Esophagus (tissue), 2 donors: Measurements from ENCODE around the gene C1orf174. TPM values are rescaled to one million over a fixed set of nuclear protein-coding genes. Genes with fewer than 3 reads are reported as not detected.

ENCODE experiments used
- H3K27ac ChIP-seq, 2 donors: one replicate each; pipeline ENCODE4 v1.5.1; 2013; ENCODE audit warnings: low read depth in 2 of 2, mild to moderate bottlenecking in 2 of 2, inconsistent platforms in 1 of 2, low read length in 1 of 2, moderate library complexity in 1 of 2
- H3K27me3 ChIP-seq, 2 donors: one replicate each; pipeline ENCODE4 v1.6.1; 2013; ENCODE audit warnings: low read length in 2 of 2, control low read depth in 1 of 2, mild to moderate bottlenecking in 1 of 2; ENCODE audit not compliant: insufficient read depth in 2 of 2, control insufficient read depth in 1 of 2
- H3K36me3 ChIP-seq, 2 donors: one replicate each; pipeline ENCODE4 v1.6.1; 2013; ENCODE audit warnings: low read length in 1 of 2; ENCODE audit not compliant: control insufficient read depth in 2 of 2, insufficient read depth in 2 of 2
- H3K4me1 ChIP-seq, 2 donors: one replicate each; pipeline ENCODE4 v1.6.1; 2013; ENCODE audit warnings: low read length in 1 of 2; ENCODE audit not compliant: control insufficient read depth in 2 of 2, insufficient read depth in 2 of 2
- H3K4me3 ChIP-seq, 2 donors: one replicate each; pipeline ENCODE4 v1.5.1; 2013; ENCODE audit warnings: low read length in 2 of 2, mild to moderate bottlenecking in 2 of 2, low read depth in 1 of 2, moderate library complexity in 1 of 2
- H3K9me3 ChIP-seq, 2 donors: one replicate each; pipeline ENCODE4 v1.6.1; 2013; ENCODE audit warnings: mild to moderate bottlenecking in 2 of 2, low read depth in 1 of 2, low read length in 1 of 2, moderate library complexity in 1 of 2; ENCODE audit not compliant: control insufficient read depth in 2 of 2, insufficient read depth in 1 of 2
- WGBS, 2 donors: extraction: QIAGEN DNeasy Blood & Tissue Kit; methylation state at CpG; one replicate each; pipeline ENCODE4 v1.1.7; 2013; 5-methylcytosine and 5-hydroxymethylcytosine counted together
- polyA plus RNA-seq, 2 donors: library from polyadenylated mRNA; stranded (reverse); fragments of 200-250 nt; gene quantifications; one replicate each; pipeline ENCODE4 v1.2.3, GENCODE V29; 2013
- donor health status: healthy with polysubstance abuse.
- donor health status: Bipolar disorder and iron deficiency.

C1orf174 gene
- polyA plus RNA-seq, 2 donors, result 10.7 to 11.6 TPM

GRCh38 chr1:3905266-3905952, 5.3 kb upstream of the C1orf174 start:
- no peaks in the 10 kb centered on the region for H3K9me3 ChIP-seq
- H3K27ac ChIP-seq, result no peak overlapping the region
- H3K4me1 ChIP-seq, result peaks cover 0 to 2% of the 10 kb centered on the region in 2 donors
- H3K4me3 ChIP-seq, result no peak overlapping the region
- no peaks in the 10 kb centered on the region for H3K36me3 ChIP-seq
- WGBS, 2 donors, result 90 to 94% methylated on average over 19 of the region's 19 CpGs
- no peaks in the 10 kb centered on the region for H3K27me3 ChIP-seq

GRCh38 chr1:3904843-3905185, 4.7 kb upstream of the C1orf174 start:
- H3K27me3 ChIP-seq, result no peaks in the 10 kb centered on the region
- no peaks in the 10 kb centered on the region for H3K36me3 ChIP-seq
- no peaks in the 10 kb centered on the region for H3K9me3 ChIP-seq
- no peak overlapping the region for H3K4me3 ChIP-seq
- peaks cover 0 to 2% of the 10 kb centered on the region in 2 donors for H3K4me1 ChIP-seq
- H3K27ac ChIP-seq, result no peak overlapping the region
- WGBS, 2 donors, result 91 to 96% methylated on average over 4 of the region's 4 CpGs

DNA sequence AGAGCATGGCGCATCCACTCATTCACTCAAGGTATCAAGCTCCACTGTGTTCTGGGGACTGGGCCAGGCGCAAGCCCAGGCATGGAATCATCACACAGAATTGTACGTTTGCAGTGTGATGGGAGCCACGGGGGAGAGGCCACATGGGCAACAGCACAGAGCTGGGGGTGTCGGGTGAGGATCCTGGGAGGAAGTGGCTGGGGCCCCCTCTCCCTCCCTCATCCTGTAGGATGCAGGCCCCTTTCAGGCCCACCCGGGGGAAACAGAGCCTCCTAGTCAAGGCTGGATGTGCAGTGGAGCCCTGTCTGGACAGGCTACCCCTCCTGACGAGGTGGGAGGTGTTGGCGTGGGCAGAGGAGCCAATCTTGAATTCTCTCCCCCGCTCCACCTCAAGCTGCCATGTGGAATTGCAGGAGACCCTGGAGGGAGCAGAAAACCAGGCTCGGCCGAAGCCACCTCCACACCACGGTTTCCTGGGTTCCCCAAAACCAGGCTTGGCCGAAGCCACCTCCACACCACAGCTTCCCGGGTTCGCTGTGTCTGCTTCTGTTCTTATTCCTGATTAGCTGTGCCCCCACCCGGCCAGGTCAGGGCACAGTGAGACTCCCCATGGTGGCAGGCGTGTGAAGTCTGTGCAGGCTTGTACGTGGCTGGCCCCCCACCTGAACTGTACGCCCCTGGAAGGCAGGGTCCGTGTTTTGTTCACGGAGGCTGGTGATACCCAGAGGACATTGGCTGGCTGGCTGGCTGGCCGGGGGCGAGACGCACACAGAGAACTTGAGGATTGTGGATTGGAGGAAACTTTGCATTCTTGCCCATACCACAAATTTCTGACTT, 4.2 kb upstream of the C1orf174 start:
- WGBS, 2 donors, result 79 to 84% methylated on average over 24 of the region's 24 CpGs
- no peak overlapping the region for H3K27ac ChIP-seq
- no peaks in the 10 kb centered on the region for H3K27me3 ChIP-seq
- peaks cover 0 to 4% of the 10 kb centered on the region in 2 donors for H3K4me1 ChIP-seq
- no peaks in the 10 kb centered on the region for H3K36me3 ChIP-seq
- H3K9me3 ChIP-seq, result no peaks in the 10 kb centered on the region
- no peak overlapping the region for H3K4me3 ChIP-seq

GRCh38 chr1:3903141-3904005, 3.3 kb upstream of the C1orf174 start:
- Histone ChIP-seq H3K27ac (peak overlapping the region in 1 of 2 donors; percentile 18), H3K36me3 (no peaks in the 10 kb centered on the region), H3K4me3 (no peak overlapping the region), H3K9me3 (no peaks in the 10 kb centered on the region), H3K4me1 (peaks cover 0 to 5% of the 10 kb centered on the region in 2 donors), H3K27me3 (no peaks in the 10 kb centered on the region)
- 69% methylated on average over 16 of the region's 16 CpGs for WGBS, 2 donors

DNA sequence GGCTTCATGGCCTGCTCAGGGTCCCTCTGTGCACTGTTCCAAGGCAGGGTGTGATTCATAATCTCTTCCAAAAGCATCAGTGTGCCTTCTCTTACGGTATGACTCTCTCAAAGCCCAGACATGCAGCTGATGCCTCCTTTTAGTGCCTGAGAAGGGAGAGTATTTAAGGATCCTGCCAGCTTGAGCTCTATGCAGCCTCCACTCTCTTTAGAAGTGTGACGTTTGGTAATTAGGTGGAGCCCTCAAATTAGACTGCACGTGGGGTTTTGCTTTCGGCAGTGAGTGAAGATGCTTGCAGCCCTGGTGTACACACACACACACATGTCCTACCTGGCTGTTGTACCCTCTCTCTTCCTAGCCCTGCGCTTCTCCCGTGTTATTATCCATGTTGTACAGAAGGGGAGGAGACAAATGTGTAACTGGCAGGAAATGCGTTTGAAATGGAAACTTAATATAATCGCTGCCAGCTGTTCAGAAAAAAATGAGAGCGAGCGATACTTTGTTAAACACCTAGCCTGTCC, 2.6 kb upstream of the C1orf174 start:
- H3K27ac ChIP-seq, result peak overlapping the region in 1 of 2 donors; percentile 18
- H3K27me3 ChIP-seq, result no peaks in the 10 kb centered on the region
- H3K36me3 ChIP-seq, result no peaks in the 10 kb centered on the region
- no peak overlapping the region for H3K4me3 ChIP-seq
- no peaks in the 10 kb centered on the region for H3K9me3 ChIP-seq
- WGBS, 2 donors, result 66 to 68% methylated on average over 10 of the region's 10 CpGs
- peaks cover 0 to 5% of the 10 kb centered on the region in 2 donors for H3K4me1 ChIP-seq

DNA sequence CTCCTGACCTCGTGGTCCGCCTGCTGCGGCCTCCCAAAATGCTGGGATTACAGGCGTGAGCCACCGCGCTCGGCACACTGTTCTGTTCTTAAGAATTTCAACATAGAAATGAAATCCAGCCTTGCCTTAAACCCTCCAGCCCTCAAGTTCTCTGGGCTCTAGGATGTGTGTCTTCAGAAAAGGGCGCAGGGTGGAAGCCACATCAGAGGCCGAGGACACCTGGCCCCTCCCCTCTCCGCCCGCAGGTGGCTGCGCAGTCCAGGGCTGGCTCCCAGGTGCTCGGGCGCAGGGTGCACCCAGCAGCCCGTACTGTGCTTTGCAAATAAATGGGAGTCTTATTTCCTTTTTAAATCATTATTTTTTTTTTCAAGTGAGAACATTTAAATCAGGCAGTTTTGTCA, 2.0 kb upstream of the C1orf174 start:
- H3K36me3 ChIP-seq, result no peaks in the 10 kb centered on the region
- no peaks in the 10 kb centered on the region for H3K27me3 ChIP-seq
- peaks cover 0 to 5% of the 10 kb centered on the region in 2 donors for H3K4me1 ChIP-seq
- WGBS, 2 donors, result 93 to 95% methylated on average over 15 of the region's 15 CpGs
- H3K9me3 ChIP-seq, result no peaks in the 10 kb centered on the region
- no peak overlapping the region for H3K27ac ChIP-seq
- no peak overlapping the region for H3K4me3 ChIP-seq

GRCh38 chr1:3900969-3901529, 977 bp upstream of the C1orf174 start:
- Histone ChIP-seq H3K27me3 (no peaks in the 10 kb centered on the region), H3K4me1 (peaks cover 0 to 5% of the 10 kb centered on the region in 2 donors), H3K4me3 (peak overlapping the region; percentile 81 to 85), H3K27ac (peak overlapping the region; percentile 96 to 98), H3K36me3 (peaks cover 0 to 4% of the 10 kb centered on the region in 2 donors), H3K9me3 (no peaks in the 10 kb centered on the region)
- WGBS, 2 donors, result 1 to 2% methylated on average over 44 to 51 of the region's 51 CpGs

DNA sequence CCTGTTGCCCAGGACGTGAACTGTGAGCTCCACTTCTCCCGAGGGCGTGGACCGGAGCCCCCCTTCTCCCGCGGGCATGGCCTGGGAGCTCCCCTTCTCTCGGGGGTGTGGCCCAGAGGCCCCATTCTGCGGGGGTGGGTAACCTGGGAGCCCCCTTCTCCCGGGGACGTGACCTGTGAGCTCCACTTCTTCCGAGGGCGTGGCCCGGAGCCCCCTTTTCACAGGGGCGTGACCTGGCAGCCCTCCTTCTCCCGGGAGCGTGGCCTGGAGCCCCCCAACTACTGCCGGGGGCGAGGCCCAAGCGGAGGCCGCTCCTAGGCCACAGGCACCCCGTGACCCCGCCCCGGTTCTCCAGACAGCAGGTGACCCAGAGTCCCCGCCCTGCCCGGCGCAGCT, 320 bp downstream of the C1orf174 start:
- peak overlapping the region; percentile 81 to 85 for H3K4me3 ChIP-seq
- H3K9me3 ChIP-seq, result no peaks in the 10 kb centered on the region
- 0 to 1% methylated on average over 26 of the region's 26 CpGs for WGBS, 2 donors
- peak overlapping the region; percentile 96 to 98 for H3K27ac ChIP-seq
- peaks cover 0 to 5% of the 10 kb centered on the region in 2 donors for H3K4me1 ChIP-seq
- no peaks in the 10 kb centered on the region for H3K27me3 ChIP-seq
- peaks cover 0 to 4% of the 10 kb centered on the region in 2 donors for H3K36me3 ChIP-seq
